Uterus (tissue), 4 donors: Measurements from ENCODE around the gene UBE3C. TPM values are rescaled to one million over a fixed set of nuclear protein-coding genes. Genes with fewer than 3 reads are reported as not detected.

ENCODE experiments used
- DNase-seq, 2 donors: peaks; one replicate each; pipeline ENCODE4 v3.0.0-alpha.2; 2019 to 2020
- H3K27ac ChIP-seq, 2 donors: fragments of 200-600 bp; sonication (generic); 1 replicate in 1 of 2; 2 replicates in 1 of 2; pipeline ENCODE4 v1.5.1; 2016 to 2018
- H3K27me3 ChIP-seq, 2 donors: fragments of 200-600 bp; sonication (generic); one replicate each; pipeline ENCODE4 v1.5.1; 2018 to 2019; ENCODE audit warnings: control low read depth in 1 of 2
- H3K36me3 ChIP-seq, 2 donors: fragments of 200-600 bp; sonication (generic); one replicate each; pipeline ENCODE4 v1.5.1; 2019; ENCODE audit warnings: control low read depth in 1 of 2
- H3K4me1 ChIP-seq, 2 donors: fragments of 200-600 bp; sonication (generic); one replicate each; pipeline ENCODE4 v1.5.1; 2018 to 2019; ENCODE audit warnings: control low read depth in 1 of 2
- H3K4me3 ChIP-seq, 2 donors: fragments of 200-600 bp; sonication (generic); 1 replicate in 1 of 2; 2 replicates in 1 of 2; pipeline ENCODE4 v1.5.1; 2018 to 2019; ENCODE audit warnings: mild to moderate bottlenecking in 1 of 2
- H3K9me3 ChIP-seq, 2 donors: fragments of 200-600 bp; sonication (generic); one replicate each; pipeline ENCODE4 v1.5.1; 2019; ENCODE audit warnings: control low read depth in 1 of 2
- POLR2A ChIP-seq, 2 donors: fragments of 450-650 bp; IDR thresholded peaks; one replicate each; pipeline ENCODE4 v1.6.1; 2016; ENCODE audit warnings: antibody characterized with exemption in 2 of 2, mild to moderate bottlenecking in 1 of 2, moderate library complexity in 1 of 2
- intact Hi-C: fragments of 100-400 bp; cut with DNase I; formaldehyde crosslinking; loops from one replicate; pipeline ENCODE4 v1.15.1; 2023; ENCODE audit warnings: low total_unique reads
- total RNA-seq, 4 donors: library from RNA; depleted of rRNA in 3 of 4; stranded (reverse); fragments of >200 nt in 3 of 4; gene quantifications; one replicate each; pipeline versions ENCODE4 v1.1.0 to v1.2.4, GENCODE V29; 2014 to 2023
- TF ChIP-seq, protein P1 (sequence below), 4 experiments: fragments of 200-600 bp in 2 of 4; fragments of 450-650 bp in 2 of 4; sonication (generic) in 2 of 4; IDR thresholded peaks; one replicate each; pipeline ENCODE4 v1.5.1; 2016 to 2019; ENCODE audit warnings: antibody characterized with exemption in 4 of 4, mild to moderate bottlenecking in 2 of 4, moderate library complexity in 1 of 4
- donor health status: DM: yes; HTN: yes; CAD: no.

The UBE3C gene
- total RNA-seq, 4 donors from 2014 or later = 54.1 to 121 (median 91.7) TPM

DNA sequence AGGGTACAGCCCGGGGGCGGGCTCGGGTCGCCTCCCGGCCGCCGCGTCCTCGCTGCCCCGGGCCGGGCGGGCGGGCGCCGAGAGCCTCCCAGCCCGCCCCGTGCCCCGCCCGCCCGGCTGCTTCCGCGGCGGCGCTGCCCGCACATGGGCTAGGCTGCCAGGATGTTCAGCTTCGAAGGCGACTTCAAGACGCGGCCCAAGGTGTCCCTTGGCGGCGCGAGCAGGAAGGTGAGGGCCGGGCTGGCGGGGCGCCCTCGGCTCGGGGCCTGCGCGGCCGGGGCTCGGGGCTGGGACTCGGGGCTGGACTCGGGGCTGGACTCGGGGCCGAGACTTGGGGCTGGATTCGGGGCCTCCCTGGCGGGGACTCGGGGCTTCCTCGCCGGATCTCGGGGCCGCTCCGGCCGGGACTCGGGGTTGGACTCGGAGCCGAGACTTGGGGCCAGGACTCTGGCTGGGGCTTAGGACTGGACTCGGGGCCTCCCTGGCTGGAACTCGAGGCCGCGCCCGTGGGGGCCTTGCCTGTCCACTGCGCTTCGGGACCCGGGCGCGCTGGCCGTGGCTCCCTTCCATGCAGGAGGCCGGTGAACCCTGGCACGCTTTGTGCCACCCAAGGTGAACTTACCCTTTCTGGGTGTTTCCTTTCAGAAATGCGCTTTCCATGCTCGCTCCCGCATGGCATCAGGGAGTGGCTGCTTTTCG lies 534 bp downstream of the UBE3C start:
- Histone ChIP-seq H3K9me3 (no peaks in the 10 kb centered on the region), H3K4me3 (peak overlapping the region; percentile 57 to 72), H3K4me1 (peaks cover 3 to 12% of the 10 kb centered on the region in 2 donors), H3K36me3 (no peaks in the 10 kb centered on the region), H3K27me3 (no peaks in the 10 kb centered on the region), H3K27ac (peak overlapping the region; percentile 90 to 95)
- intact Hi-C loops = no loop called here
- peak; percentile 30 to 52 for DNase-seq
- no peak for TF ChIP-seq POLR2A (IDR thresholded peaks at IDR 0.05)
- TF ChIP-seq, protein P1, sequence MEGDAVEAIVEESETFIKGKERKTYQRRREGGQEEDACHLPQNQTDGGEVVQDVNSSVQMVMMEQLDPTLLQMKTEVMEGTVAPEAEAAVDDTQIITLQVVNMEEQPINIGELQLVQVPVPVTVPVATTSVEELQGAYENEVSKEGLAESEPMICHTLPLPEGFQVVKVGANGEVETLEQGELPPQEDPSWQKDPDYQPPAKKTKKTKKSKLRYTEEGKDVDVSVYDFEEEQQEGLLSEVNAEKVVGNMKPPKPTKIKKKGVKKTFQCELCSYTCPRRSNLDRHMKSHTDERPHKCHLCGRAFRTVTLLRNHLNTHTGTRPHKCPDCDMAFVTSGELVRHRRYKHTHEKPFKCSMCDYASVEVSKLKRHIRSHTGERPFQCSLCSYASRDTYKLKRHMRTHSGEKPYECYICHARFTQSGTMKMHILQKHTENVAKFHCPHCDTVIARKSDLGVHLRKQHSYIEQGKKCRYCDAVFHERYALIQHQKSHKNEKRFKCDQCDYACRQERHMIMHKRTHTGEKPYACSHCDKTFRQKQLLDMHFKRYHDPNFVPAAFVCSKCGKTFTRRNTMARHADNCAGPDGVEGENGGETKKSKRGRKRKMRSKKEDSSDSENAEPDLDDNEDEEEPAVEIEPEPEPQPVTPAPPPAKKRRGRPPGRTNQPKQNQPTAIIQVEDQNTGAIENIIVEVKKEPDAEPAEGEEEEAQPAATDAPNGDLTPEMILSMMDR (IDR thresholded peaks at IDR 0.05) = no peak

DNA sequence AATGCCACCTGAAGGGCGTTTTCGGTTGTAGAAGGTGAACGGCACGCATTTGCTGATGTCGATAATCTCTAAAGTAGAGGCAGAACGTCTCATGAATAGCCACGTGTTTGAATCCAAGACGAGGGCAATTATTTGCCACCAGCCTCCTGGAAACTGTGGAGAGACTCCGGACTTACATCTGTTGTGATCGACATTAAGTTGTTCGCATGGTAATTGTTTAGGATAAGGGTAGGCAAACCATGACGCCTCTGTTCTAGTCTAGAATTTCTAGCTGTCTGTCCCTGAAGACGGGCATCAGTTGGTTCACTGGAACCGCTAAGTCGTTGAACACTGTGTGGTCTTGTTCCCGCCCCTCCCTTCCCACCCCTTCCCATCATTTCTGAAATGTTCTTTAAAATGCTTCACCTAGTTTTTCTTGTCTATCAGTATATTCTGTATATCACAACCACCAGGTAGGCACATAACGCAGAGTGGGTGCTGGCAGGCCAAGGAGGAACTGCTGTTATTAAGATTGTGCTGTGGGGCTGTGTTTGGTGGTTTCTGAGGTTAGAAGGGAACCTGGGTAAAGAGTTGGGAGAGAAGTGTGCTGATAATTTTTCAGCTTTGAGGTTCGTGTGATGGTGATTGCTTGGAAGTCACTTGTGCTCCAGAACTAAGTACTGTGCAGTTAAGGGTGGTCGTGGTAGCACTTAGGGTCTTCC lies 1.2 kb downstream of the UBE3C start:
- no peak for TF ChIP-seq POLR2A (IDR thresholded peaks at IDR 0.05)
- TF ChIP-seq, protein P1 (IDR thresholded peaks at IDR 0.05) = no peak
- Histone ChIP-seq H3K4me3 (peak overlapping the region; percentile 57 to 72), H3K27ac (peak overlapping the region; percentile 90 to 95), H3K36me3 (no peaks in the 10 kb centered on the region), H3K9me3 (no peaks in the 10 kb centered on the region), H3K4me1 (peaks cover 3 to 12% of the 10 kb centered on the region in 2 donors), H3K27me3 (no peaks in the 10 kb centered on the region)
- DNase-seq = no peak
- intact Hi-C loops = no loop called here

- intact Hi-C loops = no loop called here
Measured at GRCh38 chr7:157140511-157140905, 1.8 kb downstream of the UBE3C start.

GRCh38 chr7:157141525-157142060 lies 2.9 kb downstream of the UBE3C start:
- intact Hi-C loops = no loop called here
- DNase-seq = no peak
- TF ChIP-seq, protein P1 (IDR thresholded peaks at IDR 0.05) = no peak
- TF ChIP-seq POLR2A (IDR thresholded peaks at IDR 0.05) = no peak
- no peaks in the 10 kb centered on the region for H3K36me3 ChIP-seq
- H3K4me3 ChIP-seq = no peak overlapping the region
- H3K9me3 ChIP-seq = no peaks in the 10 kb centered on the region
- peaks cover 3 to 12% of the 10 kb centered on the region in 2 donors for H3K4me1 ChIP-seq
- no peaks in the 10 kb centered on the region for H3K27me3 ChIP-seq
- no peak overlapping the region for H3K27ac ChIP-seq

More at GRCh38 chr7:157140511-157140905, 1.8 kb downstream of the UBE3C start:
- TF ChIP-seq POLR2A (IDR thresholded peaks at IDR 0.05) = no peak
- TF ChIP-seq, protein P1 (IDR thresholded peaks at IDR 0.05) = no peak
- Histone ChIP-seq H3K4me1 (peaks cover 3 to 12% of the 10 kb centered on the region in 2 donors), H3K4me3 (no peak overlapping the region), H3K27me3 (no peaks in the 10 kb centered on the region), H3K9me3 (no peaks in the 10 kb centered on the region), H3K27ac (no peak overlapping the region), H3K36me3 (no peaks in the 10 kb centered on the region)
- no peak for DNase-seq

DNA sequence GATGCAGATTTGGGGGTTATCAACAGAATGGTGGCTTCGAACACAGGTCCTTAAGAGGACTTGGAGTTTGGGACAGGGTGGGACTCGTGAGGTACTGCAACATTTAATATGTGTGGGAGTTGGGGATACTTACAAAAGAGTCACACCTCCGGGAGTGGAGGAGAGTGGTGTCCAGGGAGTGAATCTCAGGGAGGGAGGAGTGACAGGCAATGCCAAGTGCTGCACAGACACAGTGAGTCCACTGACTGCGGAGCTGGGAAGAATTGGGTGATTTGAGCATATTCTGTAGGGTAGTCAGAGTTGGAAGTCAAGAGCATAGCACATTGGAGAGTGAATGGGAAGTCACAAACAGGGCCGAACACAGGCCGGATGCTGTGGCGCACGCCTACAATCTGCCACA lies 5.1 kb downstream of the UBE3C start:
- intact Hi-C loops = no loop called here
- DNase-seq = no peak
- H3K4me3 ChIP-seq = no peak overlapping the region
- TF ChIP-seq, protein P1 (IDR thresholded peaks at IDR 0.05) = no peak
- no peak for TF ChIP-seq POLR2A (IDR thresholded peaks at IDR 0.05)
- no peaks in the 10 kb centered on the region for H3K36me3 ChIP-seq
- no peaks in the 10 kb centered on the region for H3K9me3 ChIP-seq
- no peak overlapping the region for H3K27ac ChIP-seq
- H3K4me1 ChIP-seq = peaks cover 3 to 12% of the 10 kb centered on the region in 2 donors
- no peaks in the 10 kb centered on the region for H3K27me3 ChIP-seq
